T-helper 22 cell (primary cell): ENCODE results near the gene IKZF1.

Experiments used
- DNase-seq: peaks from one replicate; pipeline ENCODE4 v3.0.0-alpha.2; 2020; ENCODE audit warnings: low read depth

Gene IKZF1

DNA sequence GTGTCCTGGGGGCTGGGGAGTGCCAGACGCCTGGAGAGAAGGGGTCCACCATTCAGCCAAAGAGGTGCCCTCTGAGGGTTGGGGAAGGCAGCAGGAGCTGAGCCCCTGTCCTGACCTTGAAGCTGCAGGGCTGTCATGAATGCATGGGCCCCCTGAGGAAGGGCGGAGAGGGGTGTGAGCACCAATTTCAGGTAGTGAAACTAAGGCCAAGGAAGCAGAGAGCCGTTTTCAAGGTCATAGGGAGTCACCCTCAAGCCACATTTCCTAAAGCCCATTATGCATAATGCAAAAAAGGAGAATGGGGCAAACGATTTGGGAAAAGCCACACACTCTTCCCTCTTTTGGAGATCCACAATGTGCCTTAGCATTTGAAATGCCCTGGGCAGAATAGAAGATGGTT is 108.5 kb downstream of the IKZF1 start:
- DNase-seq, result no peak

- DNase-seq, result no peak
Observed at GRCh38 chr7:50413561-50413960, 109.0 kb downstream of the IKZF1 start.

DNA sequence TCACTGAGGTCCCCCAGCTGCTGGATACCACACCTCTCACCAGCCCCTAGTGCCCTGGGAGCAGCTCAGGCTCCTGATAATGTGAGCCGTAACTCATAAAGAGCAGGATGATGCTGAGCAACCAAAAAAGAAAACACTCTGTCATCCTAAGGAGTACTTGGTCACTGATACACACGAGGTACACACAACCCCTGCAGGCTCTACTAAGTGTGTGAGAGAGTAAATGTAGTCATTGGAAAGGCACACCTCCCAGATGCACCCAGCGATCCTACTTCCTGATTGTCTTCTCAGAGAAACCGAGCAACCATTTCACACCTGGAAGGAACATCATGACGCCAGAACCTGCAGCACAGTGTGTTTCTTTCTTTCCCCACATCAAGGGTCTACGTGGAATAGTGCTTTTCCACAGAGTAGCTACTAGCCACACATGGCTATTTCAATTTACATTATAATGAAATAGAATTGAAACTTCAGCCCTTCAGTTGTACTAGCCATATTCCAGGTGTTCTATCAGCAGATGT is 111.4 kb downstream of the IKZF1 start:
- no peak for DNase-seq

GRCh38 chr7:50416527-50417182 is 112.1 kb downstream of the IKZF1 start:
- DNase-seq, result no peak

DNA sequence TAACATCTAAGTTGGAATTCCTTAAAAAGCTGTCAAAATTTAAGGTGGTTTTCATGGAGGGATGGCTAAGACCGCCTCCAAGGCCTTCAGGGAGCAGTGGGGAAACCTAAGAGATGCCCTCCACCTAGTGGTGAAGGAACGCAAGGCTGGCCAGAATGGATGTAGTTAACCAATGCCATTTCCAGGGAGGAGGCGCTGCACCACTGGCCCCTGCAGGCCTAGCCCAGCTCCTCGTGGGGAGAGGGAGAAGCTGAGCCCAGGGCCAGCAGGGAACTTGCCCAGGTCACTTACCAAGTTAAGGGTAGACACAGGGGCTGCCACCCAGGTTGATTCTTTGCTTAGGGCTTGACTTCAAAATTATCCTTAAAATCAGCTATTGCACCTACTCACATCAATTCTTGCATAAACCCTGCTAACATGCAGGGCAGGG is 113.6 kb downstream of the IKZF1 start:
- peak; percentile 34 for DNase-seq

DNA sequence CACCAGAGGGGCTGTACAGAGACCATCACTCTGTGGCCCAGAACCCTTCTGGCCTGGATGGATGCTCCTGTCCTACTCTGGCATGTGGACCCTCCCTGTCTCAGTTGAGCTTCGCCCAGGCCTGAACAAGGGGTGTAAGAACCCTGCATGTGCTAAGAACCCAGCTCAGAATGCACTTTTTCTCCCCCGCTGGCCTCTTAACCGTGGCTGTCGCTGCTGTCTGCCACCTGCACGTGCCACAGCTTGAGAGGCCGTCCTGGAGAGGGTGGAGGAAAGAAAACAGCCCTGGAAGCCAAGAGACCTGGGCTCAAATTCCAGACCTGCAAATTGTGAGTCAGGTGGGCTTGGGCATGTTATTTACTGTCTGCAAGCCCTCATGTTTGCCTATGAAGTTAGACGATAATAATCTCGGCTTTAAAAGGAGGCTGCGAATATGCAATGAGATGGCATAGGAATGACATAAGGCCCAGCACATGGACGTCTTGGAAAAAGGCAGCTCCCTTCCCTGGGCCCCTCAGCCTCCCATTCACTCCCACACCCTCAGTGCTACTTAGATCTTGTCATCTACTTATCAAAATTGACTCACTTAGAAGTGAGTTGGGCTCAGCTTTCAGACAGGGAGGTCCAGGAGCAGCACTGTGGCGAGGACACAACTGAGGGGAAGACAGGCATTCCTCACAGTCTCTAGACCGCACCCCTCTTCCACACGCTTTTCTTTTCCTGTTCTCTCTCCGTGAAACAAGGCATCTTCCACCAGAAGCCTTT is 114.2 kb downstream of the IKZF1 start:
- no peak for DNase-seq

- DNase-seq, result no peak
Observed at GRCh38 chr7:50421043-50421442, 116.5 kb downstream of the IKZF1 start.

DNA sequence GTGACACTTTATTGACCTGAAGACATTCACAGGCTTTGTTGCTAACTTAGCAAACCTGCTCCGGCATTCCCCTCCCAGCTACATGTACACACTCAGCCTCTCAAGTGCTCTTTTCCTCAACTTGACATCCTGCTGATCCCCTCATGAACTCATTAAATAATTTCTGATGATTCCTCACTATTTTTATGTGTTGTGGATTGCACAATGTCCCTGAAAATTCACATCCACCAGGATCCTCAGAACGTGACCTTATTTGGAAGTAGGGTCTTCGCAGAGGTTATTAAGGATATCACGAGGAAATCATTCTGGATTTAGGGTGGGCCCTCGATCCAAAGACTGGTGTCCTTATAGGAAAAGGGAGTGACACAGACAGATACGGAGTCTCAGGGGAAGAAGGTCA is 118.3 kb downstream of the IKZF1 start:
- no peak for DNase-seq

DNA sequence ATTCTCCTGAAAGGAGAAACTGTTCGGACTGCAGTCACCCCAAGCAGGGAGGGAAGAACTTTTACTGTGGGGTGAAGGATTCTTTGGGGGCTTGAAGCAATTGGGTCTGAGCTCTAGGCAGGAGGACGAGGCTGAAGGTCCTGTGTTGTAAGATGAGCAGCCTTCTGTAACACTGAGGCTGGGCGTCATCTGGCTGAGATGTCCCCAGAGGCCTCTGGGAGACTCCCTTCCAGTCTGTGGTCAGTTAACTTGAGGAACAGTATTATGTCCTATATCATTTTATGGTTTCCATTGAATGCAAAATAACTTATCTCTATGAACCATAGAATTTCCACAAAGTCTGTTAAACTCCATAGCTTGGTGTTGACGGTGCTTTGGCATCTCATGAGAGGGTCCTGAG is 119.3 kb downstream of the IKZF1 start:
- DNase-seq, result no peak

DNA sequence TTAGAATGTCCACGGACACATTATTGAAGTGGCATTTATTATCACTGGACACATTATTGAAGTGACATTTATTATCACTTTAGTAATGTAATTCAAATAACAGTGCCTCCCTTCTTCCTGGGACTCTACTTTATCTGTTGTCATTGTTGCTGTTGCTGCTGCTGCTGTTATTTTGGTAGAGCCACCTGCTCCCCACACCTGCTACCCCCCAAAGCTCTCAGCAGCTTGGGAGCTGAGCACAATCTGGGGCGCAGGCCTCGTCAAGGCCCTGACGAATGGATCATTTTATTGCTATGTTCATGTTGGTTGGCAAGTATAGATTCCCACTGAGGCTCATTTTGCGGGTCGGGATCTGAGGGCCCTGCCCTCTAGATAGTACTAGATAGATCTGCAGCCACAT is 120.8 kb downstream of the IKZF1 start:
- DNase-seq, result no peak

- no peak for DNase-seq
Observed at GRCh38 chr7:50426280-50427045, 121.9 kb downstream of the IKZF1 start.

GRCh38 chr7:50427518-50427917 is 123.0 kb downstream of the IKZF1 start:
- no peak for DNase-seq

DNA sequence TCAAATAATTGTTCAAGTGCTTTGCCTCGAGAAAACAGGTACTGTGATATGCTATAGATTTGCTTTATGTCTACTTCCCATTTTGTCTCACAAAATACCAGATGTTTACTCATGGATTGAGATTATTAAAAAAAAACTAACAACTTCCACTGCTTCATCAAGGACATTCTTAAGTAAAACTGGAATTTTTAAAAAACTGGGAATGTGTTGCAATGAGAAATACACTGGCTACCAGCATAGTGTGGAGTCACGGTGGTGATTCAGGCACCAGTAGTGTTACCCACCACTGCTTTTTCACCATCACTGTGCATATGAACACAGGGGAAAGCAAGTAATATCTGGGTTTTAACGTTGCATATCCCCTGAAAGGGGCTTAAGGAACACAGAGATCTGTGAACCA is 124.4 kb downstream of the IKZF1 start:
- no peak for DNase-seq

GRCh38 chr7:50431316-50431715 is 126.8 kb downstream of the IKZF1 start:
- no peak for DNase-seq

DNA sequence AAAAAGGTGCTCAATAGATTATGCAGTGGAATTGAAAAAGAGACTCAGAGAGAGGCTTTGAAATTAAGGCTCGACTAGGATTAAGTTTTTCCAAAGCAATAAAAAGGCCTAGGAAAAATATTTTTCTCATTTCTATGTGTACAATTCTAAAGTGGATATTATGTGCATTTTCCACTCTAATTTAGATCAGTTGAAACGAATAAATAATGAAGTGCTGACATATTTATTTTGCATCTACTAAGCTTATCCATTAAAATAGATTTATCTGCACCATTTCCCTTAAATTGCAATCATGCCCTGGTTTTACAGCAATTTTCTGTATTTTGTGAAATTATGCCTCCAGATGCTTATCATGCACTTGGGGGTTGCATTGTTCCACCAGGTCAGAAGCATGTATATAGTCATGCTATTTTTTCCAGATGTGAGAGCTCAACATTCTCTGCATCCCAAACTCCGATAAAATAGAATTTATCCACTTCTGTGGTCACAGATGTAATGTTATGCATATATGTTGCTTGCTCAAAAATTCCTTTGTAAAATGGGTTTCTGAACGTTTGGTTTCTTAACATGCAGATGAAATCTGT is 127.3 kb downstream of the IKZF1 start:
- DNase-seq, result no peak

DNA sequence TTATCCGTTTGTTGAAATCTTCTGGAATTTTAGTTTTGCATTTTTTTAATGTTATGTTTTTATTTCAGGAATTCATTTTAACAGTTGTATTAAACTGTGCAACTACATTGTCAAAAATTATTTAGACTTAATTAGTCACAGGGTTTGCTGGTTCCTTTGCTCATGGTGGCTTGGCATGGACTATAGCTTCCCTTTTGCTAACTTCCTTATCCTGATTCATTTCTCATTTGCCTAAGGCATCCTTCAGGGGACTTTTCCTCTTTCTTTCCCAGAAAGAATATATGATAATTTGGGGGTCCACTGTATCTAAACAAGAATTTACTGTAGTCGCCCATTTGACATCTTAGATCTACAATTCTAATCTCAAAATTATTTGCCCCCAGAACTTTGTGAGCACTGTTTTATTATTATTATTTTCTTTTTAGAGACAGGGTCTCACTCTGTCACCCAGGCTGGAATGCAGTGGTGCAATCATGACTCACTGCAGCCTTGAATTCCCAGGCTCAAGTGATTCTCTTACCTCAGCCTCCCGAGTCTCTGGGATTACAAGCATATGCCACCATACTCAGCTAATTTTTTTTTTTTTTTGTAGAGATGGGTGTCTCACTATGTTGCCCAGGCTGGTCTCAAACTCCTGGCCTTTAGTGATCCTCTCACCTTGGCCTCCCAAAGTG is 131.8 kb downstream of the IKZF1 start:
- DNase-seq, result no peak

GRCh38 chr7:50446542-50446960 is 142.0 kb downstream of the IKZF1 start:
- DNase-seq, result no peak

DNA sequence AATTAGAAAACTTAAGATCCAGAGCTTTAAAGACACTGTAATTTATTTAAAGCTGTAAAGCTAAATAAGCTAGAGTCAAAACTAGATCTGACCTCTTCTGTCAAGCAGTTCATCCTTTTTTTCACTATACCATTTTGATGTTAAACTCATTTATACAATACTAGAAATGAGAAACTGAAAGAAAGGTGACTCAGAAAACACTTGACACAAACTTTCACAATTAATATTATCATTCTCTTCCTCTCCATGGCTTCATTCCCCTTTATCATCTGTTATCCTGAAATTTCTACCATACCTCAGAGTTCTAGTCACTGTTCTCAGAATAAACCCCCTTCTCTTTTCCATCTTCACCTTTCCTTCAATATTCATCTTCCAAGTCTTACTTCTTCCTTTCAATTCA is 144.3 kb downstream of the IKZF1 start:
- DNase-seq, result no peak

- DNase-seq, result no peak
Observed at GRCh38 chr7:50449501-50449880, 145.0 kb downstream of the IKZF1 start.

DNA sequence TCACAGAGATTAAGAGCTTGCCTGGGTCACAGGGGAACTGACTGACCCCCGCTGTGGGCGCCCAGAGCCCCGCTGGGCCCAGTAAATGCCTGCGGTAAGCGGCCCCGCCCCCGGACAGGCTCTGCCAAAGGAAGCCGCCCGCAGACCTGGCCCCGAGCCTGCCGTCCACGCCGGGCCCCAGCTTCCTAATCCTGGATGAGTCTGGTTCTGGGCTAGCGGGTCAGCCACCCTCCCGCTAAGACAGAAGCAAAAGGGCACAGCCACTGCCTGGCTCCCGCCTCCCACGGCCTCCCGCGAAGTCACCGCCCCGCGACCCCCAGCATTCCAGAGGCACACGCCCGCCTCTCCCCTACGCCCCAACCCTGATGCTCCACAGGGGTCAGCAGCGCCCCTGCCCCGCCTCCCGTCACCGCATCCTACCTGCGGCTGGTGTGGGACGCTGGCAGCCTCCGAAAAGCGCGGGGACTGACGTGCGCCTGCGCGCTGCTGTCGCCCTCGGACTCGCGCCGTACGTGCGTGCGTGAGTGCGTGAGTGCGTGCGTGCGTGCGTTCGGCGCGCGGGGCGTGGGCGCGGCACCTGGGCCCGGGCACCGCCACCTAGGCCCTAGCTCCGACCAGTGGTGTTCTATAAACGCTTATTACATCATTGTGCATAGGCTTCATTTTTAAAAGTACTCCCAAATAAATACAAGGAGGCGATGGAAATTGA is 145.5 kb downstream of the IKZF1 start, which contains the start of gene FIGNL1:
FIGNL1 (minus strand) TSS at position 470 of the 709 bp plus-strand sequence. CDS start 3,063 bp downstream, outside the sequence.
- DNase-seq, result peak; percentile 62

- DNase-seq, result no peak
Observed at GRCh38 chr7:50450590-50451032, 146.1 kb downstream of the IKZF1 start.
